GM18861 (cell line): ENCODE measurements around the gene LRRC46.

Experiments
- ATAC-seq: cut with Tn5 transposase; IDR thresholded peaks from one replicate; pipeline ENCODE4 v1.9.1; 2021; ENCODE audit not compliant: unreplicated experiment

The LRRC46 gene

GRCh38 chr17:47850692-47851573 is 19.5 kb downstream of the LRRC46 start, which contains the start of gene SP6:
Gene SP6, minus strand, starts transcription at chr17:47851163. Its CDS starts 2,734 bp downstream, at chr17:47848429.
- ATAC-seq, result no peak

DNA sequence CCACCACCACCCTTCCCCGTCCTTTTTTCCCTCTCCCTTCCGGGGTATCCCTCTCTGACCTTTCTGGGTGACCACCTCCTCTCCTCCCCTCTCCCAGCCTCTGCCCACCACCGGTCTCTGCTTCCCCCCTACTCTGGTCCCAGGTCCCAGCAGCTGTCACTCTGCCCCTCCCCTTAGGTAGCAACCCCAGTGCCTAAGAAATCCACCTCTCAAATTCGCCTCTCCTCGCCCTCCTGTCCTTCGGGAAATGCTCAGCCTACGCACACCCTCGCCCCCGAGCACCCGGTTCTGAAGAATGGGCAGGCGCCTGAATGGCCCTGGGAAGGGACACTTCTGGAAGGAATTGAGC is 20.3 kb downstream of the LRRC46 start:
- ATAC-seq, result no peak

DNA sequence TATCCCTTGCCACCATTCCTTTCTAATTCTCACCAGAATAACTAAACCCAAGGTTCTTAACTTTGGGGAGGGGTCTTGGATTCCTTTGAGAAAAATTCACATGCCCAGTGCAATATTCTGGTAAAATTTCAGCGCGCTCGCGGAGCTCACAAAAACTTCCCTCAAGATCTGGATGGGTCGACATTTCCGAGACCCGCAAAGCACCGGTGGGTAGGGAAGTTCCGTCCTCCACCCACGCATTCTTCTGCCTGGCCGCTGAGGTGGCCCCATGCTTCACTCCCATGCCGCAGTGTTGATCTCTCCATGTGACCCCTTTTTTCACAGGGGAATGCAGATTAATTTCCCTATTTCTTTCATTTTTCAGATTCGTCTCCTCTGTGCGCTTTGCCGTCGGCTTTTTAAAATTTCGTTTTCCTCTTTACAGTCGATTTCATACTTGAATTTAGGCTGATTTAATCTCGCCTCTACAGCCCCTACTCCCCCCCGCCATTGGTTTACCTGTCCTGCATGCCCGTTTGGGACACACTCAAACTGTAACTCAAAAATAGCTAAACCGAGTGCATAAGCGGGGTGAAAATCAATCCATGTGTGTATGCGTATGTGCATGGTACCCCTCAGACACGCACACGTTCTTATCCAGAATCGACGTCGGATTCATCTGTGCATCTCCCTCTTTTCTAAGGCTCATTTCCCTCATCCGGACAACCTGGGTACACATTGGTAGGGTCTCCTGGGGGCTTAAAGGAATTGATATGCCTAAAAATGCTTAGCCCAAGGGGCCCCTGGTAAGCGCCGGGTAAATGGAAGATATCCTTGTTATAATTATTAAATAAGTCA is 20.9 kb downstream of the LRRC46 start:
- ATAC-seq, result no peak

GRCh38 chr17:47853616-47854015 is 22.1 kb downstream of the LRRC46 start:
- no peak for ATAC-seq

DNA sequence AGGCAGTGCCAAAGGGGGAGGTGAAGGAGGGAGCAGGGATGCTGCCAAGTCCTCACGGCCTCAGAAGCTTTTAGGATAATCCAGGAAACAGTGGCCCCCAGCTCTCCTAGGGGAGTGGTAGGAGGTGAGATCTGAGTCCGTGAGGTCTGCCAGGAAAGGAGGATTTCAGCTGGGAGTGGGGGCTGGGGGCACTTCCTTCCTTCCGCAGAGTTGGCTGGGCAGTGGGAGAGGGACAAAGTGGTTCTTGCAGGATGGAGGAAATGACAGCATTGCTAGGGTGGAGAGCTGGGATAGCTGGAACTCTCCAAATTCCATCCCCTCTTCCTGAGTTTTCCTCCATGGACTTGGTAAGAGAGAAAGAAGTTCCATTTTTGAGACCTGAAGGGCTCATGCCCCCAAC is 24.3 kb downstream of the LRRC46 start:
- no peak for ATAC-seq

DNA sequence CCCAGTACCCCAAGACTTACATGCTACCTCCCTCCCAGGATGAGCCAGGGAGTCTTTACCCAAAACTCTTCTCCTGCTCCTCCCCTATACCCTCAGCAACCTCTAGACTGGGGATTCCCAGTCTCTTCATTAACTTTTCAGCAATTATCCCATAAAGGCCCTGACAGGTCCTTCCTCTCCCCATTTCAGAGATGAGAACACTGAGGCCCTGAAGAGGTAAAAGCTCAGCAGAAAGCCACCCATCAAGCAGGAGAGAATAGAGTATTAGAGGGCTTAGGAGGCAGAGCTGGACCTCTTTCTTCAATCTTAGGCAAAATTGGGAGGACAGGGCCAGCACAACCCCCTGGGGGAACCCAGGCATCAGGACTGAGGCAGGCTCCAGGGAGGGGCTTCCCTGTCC is 25.4 kb downstream of the LRRC46 start:
- ATAC-seq, result no peak

DNA sequence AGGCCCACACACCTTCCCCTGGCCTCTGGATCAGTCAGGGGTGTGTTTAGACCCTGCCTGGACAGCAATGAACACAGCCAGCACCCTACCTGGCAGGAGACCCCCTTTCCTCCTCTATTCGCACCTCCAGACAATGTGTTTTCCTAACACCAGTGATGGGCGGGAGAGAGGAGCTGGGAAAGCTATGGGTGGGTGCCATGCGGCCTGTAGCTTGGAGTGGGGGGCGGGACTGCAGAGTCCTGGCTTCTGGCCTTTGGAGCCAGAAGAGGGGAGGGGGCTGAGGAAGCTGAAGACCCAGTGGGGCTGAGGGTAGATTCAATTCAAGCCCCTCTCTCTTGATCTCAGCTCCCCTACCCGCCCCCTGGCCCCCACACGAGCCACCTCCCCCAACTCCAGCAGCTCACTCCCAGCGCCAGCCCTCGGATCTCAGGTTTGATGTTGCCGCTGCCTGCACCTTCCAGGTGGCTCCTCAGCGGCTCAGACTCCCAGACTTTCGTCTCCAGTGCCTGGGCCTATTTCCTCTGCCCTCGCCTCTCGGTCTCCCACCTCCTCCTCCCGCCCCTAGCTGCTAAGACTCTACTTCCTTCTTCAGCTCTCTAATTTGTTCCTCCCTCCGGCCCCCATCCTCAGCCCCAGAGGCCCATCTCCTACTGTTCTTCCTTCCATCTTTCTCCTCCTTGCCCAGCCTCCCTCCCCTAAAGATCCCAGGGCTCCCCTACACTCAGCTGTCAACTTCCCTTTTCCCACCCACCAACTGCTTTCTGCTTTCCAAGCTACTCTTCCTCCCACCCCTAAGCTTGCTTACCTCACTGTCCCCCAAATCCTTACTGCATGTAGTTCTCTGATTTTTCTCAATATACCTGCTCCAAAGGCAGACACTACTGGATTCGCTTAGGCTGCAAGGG is 26.3 kb downstream of the LRRC46 start:
- no peak for ATAC-seq

DNA sequence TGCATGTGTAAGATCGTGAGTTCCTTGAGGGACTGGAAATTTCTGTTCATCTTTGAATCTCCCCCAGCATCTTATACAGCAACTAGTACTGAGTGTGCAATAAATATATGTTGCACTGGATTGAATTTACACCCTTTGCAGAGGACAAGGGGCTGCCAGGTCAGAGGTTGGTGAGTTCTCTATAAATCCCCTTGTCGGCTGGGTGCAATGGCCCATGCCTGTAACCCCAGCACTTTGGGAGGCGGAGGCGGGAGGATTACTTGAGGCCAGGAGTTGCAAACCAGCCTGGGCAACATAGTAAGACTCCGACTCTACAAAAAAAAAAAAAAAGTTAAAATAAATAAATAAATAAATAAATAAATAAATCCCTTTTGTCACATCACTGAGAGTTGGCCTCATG is 28.9 kb downstream of the LRRC46 start:
- ATAC-seq, result no peak

DNA sequence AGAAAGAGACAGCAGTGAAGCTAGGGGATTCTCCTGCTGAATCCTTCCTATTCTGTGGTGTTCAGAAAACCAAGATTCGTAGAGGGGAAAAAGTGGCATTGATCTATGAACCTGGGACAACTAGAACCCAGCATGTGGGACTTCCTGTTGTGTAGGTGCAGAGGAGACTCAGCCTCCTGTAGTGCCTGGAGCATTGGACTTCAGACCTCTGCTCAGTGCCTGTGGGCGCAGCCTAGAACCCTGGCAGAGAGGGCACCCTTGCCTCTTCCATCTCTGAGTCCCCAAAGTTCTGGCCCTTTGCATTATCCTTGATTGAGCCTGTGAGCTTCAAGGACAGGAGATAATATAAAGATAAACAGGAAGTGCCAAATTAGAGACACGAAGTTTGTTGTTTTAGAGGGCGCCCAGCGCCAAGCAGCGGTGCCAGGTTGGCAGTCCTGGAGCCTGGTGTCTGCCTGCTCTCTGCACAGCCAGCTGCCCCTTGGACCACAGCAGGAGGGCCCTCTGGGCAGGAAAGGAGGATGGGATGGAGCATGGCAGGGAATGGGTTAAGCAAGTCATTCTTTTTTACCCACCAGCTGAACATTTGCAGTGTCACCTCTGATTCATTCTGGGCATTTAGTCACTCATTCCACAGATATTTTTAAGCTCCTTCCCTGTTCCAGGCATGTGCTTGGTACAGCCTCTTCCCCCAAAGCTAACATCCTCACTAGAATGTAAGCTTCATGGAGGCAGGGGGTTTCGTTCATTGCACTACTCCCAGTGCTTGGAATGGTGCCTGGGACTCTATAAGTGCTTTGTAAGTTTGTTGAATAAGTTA is 31.4 kb downstream of the LRRC46 start:
- no peak for ATAC-seq

DNA sequence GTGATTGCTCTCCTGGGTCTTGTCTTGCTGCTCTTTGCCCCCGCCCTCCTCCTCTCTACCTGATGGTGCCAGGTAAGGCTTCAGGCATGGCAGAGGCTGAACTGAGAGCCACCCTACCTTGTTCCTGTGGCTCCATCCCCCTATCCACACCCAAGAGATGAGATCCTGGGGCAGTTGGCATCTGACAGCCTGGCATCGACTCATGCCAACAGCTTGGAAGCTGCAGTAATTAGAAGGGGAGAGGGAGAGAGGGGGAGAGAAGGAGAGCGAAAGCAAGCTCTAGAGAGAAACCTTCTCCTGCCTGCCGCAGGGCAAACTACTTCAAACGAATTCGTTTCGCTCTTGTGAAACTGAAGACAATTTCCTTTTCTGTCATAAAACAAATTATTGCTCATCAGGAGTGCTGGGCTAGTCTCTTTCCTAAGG is 33.3 kb downstream of the LRRC46 start:
- ATAC-seq, result no peak

- no peak for ATAC-seq
These were observed 35.5 kb downstream of the LRRC46 start for GRCh38 chr17:47866941-47867340.

DNA sequence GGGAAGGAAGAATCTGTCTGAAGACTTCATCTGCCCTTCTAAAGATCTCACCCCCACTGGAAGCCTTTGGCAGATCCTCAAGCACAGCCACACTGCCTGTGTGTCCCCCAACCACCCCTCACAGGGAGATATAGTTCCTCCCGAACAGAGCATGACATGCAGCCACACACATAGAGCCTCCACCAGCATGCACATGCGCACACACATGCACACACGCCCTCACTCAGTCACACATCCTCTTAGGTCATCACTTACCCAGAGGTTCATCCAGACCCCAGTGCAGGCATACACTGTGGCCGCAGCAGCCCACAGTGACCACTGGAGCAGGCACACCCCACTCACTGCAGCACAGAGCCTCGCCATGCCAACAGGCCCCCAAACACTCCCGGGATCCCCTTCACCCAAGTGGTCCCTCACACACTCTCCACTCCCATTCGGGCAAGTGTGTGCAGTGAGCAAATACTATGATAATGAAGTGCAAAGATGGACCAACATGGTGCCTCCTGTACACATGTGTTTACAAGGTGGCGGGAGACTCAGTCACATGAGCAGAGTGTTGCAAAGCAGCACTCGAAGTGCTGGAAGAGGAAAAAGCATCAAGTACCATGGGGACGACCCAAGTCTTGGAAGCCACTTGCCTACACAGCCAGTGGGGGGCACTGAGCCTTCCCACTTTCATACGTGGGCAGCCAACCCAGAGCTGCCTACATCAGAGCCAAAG is 36.5 kb downstream of the LRRC46 start:
- ATAC-seq, result no peak

GRCh38 chr17:47869114-47869513 is 37.6 kb downstream of the LRRC46 start:
- no peak for ATAC-seq

DNA sequence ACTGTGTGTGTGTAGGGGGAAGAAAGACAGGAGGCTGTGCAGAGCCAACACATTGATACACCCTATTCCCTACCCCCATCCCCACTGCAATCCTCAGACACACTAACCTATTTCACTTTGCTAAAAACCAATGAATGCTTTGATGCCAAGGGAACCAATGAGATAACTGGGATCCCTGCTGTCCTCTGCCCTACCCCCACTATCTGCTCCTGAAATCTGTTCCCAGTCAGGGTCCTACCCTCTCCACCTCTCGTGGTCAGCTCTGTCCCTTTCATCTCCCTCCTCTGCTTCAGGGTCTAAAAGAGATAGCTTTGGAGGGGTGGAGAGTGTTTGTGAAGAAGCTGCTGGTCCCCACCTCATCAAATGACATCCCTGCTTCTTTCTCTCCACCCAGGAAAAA is 38.6 kb downstream of the LRRC46 start:
- ATAC-seq, result no peak

DNA sequence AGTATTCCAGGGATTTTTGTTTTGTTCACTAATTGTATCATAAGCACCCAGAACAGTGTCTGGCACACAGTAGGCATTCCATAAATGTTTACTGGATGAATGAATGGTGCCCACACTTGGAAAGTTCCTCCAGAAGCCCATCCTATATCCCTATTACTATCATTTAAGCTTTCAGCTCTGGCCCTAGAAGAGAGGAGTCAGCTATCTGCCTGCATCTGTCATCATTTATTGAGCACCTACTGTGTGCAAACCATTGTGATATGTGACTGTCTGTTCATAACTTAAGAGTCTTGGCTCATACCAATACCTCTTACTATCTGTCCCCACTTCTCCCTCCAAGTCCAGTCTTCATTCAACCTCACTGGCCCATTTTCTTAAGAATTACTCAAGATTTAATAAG is 39.6 kb downstream of the LRRC46 start:
- ATAC-seq, result no peak

GRCh38 chr17:47872019-47872650 is 40.7 kb downstream of the LRRC46 start:
- ATAC-seq, result no peak

DNA sequence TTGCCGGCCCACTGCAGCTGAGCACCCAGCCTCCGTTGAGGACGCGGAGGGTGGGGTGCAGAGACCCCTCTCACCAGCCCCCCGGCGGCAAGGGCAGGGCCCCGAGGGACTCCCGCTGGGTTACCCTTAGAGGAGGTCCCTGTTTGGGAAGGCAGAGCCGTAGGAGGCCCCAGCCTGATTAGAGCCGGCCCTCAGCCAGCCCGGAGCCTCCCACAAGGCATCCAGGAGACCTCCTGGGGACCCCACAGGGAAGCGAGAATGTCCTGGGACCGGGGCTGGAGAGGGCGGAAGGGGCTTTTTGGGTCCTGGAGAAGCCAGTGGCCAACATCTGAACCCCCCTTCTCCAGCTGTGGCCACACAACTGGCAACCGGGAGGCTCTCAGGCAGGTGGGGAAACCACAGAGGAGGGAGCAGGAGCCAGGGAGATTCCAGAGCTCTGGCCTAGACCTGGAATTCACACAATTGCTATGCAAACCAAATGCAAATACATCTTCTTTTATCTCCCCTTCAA is 41.2 kb downstream of the LRRC46 start:
- no peak for ATAC-seq

- ATAC-seq, result no peak
These were observed 42.0 kb downstream of the LRRC46 start for GRCh38 chr17:47873200-47874090.
